Measurements from ENCODE around the gene TMEM143.
"Not testable (repeated sequence)": the region's sequence is repeated elsewhere in the genome, so short reads cannot be mapped to it uniquely, and the experiment has no call there.

The TMEM143 gene

DNA sequence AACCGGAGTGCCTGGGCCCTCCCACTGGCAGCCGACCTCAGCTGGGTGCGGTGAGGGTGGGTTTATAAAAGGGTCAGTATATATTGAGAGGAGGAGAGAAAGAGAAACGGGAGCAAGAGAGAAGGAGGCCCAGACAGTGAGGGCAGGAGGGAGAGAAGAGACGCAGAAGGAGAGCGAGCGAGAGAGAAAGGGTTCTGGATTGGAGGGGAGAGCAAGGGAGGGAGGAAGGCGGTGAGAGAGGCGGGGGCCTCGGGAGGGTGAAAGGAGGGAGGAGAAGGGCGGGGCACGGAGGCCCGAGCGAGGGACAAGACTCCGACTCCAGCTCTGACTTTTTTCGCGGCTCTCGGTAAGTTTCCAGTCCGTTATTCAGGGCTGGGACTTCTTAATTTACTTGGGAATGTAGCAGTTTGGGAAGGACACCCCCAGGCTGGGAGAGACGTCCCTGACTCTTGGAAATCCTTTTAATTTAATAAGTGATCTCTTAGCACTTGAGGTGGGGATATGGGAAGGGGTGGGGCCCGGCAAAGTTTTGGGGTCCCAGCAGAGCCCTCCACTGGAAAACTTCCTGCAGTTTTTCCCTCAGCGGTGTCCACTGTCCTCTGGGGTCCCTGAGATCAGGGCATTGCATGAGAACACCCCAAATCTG, 38.4 kb downstream of the TMEM143 start, which contains the start of gene EMP3:
Gene EMP3 (plus strand): TSS at position 288 of the 646 bp plus-strand sequence. CDS start 1,293 bp downstream, outside the sequence.
- peak; percentile 91 for DNase-seq

DNA sequence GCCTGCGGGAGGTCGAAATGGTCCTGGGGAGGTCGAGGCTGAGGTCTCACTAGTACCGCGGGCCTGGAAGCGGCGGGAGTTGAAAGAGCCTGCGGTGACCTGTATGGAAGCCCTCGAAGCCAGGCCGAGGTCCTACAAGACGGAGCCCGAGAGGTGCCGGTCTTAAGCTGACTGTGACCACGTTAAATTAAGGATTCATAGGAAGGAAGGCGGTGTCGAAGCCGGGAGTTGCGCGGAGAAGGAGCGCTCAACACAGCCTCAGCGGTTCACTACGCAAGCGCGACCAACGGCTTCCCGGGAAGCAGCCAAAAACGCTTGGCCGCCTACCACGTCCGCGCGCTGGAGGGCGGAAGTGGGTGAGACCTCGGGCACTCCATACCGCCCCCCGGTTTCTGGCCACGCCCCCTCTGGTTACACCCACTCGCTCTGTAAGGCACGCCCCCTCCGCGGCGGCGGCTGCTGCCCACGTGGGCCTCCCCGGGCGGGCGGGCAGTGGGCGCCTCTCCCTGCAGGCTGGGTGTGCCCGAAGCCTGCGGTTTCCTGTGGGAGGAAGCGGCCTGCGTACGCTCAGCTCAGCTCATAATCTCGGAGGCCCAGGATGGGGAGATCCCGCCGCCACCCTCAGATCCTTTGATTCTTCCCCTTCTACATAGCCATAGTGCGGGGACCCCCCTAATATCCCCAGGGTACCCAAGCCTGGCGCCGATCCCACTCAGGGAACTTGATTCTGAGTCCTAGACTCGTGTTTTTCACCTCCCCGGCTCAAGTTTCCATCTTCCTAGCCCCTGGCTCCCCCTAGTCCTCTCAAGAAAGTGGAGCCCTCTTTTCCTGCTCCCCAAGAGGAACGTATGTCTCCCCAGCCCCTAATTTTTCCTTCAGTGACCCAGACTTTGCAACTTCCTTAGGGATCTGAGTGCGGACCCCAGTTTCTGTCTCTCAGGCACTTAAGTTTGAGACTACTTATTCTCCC, 41.8 kb downstream of the TMEM143 start:
- DNase-seq: peak; percentile 99

DNA sequence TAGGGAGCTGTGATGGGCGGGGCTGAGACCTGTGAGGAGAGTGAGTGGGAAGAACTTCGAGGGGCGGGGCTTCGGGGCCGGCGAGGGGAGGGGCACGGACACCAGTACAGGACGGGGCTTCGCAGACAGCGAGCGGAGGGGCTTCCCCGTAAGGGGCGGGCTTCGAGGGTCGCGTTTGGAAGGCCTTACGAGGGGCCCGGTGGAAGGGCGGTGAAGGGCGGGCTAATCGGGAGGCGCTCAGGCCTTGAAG, 42.4 kb downstream of the TMEM143 start:
- peak; percentile 98 for DNase-seq

DNA sequence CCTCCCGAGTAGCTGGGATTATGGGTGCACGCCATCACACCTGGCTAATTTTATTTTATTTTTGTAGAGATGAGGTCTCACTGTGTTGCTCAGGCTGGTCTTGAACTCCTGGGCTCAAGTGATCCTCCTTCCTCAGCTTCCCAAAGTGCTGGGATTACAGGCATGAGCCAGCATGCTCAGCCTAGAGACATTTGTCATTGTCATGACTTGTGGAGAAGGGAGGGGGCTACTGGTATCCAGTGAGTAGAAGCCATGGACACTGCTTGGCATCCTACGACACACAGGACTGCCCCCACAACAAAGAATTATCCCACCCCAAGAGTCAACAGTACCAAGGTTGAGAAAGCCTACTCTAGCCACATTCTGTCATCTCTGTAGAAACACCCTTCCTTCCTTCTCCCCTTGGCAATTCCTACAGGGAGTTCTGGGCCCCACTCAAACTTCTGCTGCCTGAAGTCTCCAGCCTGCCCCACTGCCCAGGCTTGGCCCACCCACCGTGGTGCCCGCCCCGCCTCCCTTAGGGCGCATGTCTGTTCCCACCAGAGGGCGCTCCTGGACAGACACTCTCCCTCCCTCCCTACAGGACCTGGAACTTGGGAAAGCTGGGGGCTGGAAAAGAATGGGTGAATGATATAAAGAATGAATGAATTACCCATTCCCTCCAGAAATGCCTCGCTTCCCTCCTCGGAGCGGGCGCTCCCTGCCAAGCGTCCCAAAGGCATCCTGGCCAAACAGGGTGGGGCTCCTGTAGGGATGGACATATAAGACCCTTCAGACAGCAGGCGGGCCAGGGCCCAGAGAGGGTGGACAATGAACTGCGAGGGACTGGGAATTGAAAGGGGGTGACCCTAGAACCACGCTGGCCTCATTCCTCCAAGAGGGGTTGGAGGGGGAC, 43.8 kb downstream of the TMEM143 start:
- DNase-seq: peak; percentile 93

DNA sequence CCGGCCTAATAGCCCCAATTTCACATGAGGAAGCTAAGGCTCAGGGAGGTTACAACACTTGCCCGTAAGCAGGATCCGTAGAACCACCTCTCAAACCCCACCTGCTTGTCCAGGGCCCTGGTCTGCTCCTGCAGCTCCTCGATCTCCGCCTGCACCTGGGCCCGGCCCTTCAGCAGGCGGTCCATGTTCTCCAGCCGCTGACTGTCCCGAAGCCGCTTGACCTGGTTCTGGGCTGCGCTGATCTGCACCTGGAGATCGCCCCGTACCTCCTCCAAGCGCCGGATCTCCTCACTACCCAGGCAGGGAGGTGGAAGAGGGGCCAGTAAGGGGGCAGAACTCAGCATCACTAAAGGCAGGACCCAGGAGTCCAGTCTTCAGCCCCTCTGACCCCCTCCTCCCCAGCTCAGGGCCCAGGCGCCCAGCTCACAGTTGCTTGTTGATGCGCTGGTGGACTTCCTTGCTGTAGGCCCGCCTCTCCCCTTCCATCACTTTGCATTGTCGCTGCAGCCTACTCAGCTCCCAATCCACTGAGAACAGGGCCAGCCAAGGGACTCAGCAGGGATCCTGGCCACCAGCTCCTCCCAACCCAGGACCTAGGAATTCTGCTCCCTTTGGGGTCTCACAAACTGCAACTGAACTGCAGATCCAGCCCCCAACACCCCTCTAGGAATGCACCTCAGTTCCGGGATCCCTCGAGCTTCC, 45.3 kb downstream of the TMEM143 start:
- no peak for DNase-seq

DNA sequence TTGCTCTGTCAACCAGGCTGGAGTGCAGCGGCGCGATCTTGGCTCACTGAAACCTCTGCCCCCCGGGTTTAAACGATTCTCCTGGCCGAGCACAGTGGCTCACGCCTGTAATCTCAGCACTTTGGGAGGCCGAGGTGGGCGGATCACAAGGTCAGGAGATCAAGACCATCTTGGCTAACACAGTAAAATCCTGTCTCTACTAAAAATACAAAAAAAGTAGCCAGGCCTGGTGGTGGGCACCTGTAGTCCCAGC, 46.1 kb downstream of the TMEM143 start:
- DNase-seq: peak; percentile 72

DNA sequence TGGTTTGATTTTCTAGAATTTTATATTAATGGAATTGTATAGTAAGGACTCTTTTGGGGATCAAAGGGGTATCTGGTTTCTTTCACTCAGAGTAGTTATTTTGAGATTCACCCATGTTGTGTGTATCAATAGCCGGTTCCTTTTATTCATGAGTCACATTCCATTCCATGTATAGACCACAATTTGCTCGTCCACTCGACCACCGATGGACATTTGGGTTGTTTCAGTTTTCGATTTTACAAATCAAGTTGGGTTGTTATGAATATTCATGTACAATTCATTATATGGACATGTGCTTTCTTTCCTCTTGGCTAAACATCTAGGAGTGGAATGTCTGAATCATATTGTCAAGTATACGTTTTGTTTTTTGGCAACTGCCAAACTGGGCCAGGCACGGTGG, 48.0 kb downstream of the TMEM143 start:
- no peak for DNase-seq

DNA sequence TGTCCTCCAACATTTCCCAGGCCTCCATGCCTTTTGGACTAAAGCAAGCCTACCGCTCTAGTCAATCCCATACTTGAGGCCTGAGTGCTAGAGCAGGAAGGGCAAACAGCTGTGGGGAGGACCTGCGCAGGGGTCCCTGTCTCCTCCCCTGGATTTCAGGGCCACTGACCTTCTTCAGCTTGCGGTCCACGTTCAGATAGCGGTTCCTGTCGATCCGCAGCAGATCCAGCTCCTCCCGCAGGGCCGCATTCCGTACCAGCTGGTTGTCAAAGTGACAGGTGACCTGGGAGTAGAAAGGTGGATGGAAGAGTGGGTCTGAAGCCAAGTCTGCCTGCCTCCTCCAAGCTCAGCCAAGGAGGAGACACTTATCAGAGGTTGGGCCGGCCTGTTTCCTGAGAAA, 52.4 kb downstream of the TMEM143 start:
- DNase-seq: no peak

DNA sequence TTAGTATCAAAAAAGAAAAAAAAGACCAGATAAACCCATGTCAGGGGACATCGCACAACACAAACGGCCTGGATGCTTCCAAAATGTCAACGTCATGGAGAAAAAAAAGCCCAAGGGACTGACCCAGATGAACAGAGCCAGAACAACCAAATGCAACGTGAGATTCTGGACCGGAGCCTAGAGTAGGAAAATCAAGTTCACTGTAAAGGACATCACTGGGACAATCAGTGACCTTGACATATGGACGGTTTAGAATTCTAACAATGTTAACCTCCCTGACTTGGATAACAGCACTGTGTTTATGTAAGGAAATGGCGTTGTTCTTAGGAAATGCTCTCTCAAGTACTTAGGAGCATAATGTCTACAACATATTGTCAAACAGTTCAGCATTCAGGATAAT, 53.5 kb downstream of the TMEM143 start:
- DNase-seq: no peak

DNA sequence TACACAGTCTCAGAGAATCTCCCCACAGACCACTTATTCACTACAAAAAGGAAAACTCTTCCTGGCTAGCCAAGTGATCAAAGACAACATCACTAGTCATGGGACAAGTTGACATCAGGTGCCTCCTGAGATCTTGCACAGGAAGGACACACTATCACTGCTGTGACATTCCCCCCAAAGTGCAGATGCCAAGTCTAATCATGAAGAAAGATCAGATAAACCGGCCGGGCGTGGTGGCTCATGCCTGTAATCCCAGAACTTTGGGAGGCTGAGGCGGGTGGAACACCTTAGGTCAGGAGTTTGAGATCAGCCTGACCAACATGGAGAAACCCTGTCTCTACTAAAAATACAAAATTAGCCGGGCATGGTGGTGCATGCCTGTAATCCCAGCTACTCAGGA, 54.0 kb downstream of the TMEM143 start:
- not testable (repeated sequence) for DNase-seq

DNA sequence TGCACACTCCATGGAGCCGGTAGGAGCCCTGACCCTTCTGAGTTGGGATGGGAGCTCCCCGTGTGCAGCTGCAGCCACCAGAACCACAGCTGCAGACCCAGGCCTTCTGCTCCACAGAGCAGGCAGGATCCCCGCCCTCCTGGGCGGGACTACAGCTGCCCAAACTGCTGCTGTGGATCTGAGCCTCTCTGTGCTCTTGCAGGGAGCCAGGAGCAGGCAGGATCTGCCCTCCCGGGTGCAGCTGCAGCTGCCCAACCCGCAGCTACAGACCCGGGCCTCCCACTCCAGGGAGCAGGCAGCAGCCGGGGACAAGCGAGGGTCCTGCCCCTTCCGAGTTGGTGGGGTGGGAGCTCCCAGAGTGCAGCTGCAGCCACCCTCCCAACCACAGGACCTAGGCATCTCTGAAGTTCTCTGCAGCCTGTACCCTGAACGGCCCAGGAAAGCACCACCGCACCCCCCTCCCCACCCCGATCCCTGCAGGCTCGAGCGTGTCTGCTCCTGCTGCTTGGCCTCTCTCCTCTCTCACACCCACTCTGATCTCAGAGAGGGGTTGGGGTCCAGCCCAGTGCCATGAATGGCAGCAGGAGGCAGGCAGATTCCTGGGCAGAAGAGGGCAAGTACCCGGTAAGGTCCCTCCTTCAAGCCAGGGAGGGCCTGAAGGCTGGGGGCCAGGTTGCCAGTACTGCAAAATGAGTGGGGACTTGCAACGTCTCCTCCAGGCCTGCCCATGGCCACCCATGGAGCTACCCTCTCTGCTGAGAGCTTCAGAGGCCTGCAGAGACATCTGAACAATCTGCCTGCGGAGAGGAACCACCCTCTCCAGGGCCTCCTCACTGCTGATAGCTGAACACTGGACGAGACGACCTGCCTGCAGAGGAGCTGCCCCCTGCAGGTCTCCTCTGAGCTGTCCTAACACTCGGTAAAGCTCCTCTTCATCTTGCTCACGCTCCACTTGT, 54.8 kb downstream of the TMEM143 start:
- no peak for DNase-seq

DNA sequence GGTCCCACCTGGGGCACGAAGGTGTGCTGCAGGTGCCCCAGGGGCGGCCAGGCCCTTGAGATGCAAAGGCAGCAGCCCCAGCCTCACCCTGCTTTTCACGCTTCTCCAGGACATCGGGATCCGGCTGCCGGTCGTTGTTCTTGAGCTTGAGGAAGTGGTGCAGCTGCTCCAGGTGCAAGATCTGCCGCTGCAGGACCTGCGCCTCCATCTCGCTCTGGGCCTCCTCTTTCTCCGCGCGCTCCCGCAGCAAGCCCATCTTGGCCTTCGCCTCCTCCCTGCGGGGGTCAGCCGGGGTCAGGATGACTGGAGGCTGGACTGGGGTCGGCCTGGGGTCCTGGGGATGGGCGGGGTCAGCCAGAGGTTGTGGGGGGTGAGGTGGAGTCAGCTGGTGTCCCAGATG, 59.9 kb downstream of the TMEM143 start:
- no peak for DNase-seq

DNA sequence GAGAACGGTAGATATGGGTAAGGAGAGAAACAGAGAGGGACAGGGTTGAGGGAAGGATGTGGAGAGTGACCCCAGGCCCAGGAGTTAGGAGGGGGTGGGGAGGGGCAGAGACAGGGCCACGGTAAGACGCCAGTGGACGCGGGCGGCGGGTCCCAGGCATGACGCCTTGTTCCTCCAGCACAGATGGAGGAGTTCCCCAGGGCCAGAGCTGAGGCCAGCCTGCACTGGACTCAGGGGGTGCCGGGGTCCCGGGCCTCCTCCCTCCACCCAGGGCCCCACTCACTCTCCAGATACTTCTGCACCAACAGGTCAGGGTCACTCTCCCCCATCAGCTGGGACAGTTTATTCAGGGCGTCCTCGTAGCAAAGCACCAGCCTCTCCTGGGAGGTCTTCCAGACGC, 60.4 kb downstream of the TMEM143 start:
- DNase-seq: no peak

DNA sequence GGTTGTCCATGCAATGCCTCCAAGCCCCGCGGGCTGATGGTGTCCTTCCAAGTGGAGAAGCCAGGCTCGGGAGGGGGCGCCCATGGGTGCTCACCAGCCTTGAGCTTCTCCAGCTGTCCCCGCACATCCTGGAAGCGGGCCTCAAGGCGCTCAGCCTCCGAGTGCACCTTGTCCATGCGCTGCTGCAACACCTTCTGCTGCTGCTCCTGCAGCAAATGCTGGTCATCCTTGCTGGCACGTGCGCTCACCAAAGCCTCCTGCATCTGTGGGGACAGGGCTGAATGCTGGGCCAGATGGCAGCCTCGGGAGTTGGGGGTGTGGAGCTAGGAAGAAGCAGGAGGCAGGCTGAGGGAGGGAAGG, 61.2 kb downstream of the TMEM143 start:
- DNase-seq: no peak

DNA sequence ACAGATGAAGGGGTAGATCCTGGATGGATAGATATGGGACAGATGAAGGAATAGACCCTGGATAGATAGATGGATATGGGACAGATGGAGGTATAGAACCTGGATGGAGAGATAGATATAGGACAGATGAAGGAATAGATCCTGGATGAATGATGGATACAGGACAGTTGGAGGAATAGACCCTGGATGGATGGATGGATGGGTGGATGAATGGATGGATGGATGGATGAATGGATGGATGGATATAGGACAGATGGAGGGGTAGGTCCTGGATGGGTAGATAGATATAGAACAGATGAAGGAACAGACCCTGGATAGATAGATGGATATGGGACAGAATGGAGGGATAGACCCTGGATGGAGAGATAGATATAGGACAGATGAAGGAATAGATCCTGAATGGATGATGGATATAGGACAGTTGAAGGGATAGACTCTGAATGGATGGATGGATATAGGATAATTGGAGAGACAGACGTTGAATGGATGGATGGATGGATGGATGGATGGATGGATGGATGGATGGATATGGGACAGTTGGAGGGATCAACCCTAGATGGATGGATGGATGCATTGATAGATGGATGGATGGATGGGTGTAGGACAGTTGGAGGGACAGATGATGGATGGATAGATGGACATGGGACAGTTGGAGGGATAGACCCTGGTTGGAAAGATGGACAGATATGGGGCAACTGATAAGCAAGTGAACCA, 61.7 kb downstream of the TMEM143 start:
- no peak for DNase-seq

DNA sequence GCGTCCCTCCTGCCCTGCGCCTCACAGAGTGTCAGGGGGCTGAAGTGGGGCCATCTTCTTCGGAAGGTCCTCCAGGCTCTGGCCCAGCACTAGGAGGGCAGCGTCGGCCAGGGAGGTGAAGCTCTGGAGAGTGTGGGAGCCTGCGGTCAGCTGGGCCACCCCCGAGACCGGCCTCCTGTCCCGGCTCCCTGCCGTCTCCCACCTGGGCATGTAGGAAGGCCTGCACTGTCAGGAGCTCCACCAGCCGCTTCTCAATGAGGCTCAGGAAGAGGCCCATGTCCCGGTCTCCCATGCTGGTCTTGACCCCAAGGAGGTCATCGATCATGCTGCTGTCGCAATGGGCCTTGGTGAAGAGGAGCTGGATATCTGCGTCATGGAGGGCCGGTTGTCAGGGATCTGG, 65.8 kb downstream of the TMEM143 start:
- no peak for DNase-seq

DNA sequence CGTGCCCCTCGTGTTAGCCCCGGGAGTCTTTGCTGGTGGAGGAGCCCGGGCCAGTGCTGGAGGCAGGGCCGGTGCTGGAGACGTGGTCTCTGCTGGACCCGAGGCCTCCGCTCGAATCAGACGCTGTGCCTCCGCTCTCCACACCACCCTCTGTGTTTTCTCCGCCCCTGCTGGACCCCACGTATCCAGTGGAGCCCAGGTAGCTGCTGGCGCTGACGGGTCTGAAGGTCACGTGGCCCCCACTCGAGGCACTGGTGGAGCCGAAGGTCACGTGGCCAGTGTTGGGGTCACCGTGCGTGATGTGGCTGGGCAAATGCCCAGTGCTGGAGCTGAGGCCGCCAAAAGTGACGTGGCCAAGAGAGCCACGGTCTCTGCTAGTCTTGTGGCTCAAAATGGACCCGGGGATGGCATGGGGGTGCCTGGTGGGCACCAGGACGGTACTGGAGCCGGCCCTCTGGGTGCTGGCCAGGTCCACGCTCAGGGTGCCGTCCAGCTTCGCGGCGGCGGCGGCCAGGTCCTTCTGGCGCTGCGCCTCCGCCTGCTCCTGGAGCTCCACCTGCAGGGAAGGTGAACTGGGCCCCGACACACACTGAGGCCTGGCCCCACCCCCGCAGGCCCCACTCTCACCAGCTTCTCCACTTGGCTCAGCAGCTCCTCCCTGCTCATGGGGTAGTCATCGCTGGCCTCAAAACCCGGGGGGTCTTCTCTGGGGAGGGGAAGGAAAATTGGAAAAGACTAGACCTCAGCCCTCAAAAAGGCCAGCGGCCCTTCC, 66.6 kb downstream of the TMEM143 start:
- no peak for DNase-seq

DNA sequence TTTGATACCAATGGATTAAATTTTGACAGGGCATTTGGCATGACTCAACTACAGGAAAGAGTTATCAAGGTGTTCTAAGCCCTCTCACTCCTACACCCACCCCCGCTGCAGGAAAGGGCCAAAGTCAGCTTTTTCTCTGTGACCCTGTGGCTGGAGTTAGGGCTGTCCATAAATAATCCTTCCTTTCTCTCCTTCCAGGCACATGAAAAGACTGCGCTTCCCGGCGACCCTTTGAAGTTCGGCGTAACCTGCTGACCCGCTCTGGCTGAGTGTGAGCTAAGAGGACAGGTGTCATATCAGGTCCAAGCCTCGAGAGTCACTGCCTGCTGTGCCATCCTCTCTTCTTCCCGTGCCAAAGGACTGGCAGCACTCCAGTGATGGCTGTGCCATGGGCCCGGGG, 68.3 kb downstream of the TMEM143 start:
- DNase-seq: no peak

DNA sequence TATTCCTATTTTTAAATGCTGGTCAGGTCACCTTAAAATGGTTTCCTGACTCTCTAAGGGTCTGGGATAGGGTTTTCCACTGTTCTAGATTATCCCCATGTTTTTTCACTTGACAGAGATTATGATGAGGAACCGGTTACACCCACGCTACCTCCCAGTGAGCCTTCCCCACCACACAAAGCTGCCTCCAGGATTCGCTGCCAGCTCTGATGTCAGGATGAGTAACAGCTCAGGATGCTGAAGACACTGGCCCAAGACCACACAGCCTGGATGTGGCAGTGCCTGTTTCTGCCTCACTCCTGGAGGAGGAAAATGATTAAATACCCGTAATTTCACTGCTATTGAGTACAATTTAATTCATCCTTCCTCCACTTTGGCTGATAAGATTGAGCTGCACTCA, 70.9 kb downstream of the TMEM143 start:
- no peak for DNase-seq

DNA sequence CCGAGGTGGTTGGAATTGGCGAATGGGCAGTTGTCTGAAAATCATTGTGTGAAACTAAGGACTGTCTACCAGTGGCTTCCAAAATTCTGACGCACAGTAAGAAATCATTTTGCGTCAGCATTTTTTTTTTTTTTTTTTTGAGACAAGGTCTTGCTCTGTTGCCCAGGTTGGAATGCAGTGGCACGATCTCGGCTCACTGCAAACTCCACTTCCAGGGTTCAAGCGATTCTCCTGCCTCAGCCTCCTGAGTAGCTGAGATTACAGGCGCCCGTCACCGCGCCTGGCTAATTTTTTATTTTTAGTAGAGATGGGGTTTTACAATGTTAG, 72.3 kb downstream of the TMEM143 start:
- not testable (repeated sequence) for DNase-seq

All from NCI-H69 (cell line).